IMR-90 (cell line): ENCODE results near the gene ACVR2B. TPM values are rescaled to one million over a fixed set of nuclear protein-coding genes. Genes with fewer than 3 reads are reported as not detected.
A peak's percentile ranks its signal among the peaks of the same experiment; 100 is the strongest.

ENCODE experiments used
- ATAC-seq: fragments of 200-7000 bp; cut with Tn5 transposase; 2 replicates; pipeline ENCODE4 v1.9.1; 2020; ENCODE audit warnings: low read depth, mild to moderate bottlenecking, moderate library complexity
- BruUV-seq: library from RNA; stranded (reverse); fragments of 400-500 nt; replicated peaks from 2 replicates; lab custom pipeline; 2021; lab: Mats Ljungman, UMichigan
- CTCF ChIA-PET: fragments of 300-600 bp; formaldehyde crosslinking; extraction: SDS; loops from one replicate; lab custom pipeline; 2021; ENCODE audit warnings: antibody characterized with exemption; lab: Yijun Ruan, JAX
- POLR2A ChIA-PET: fragments of 300-600 bp; sonication (Branson Sonifier 250); formaldehyde crosslinking; loops from one replicate; lab custom pipeline; 2022; ENCODE audit warnings: antibody characterized with exemption; ENCODE audit not compliant: unreplicated experiment; lab: Charles Lee
- DNase-seq: peaks from one replicate; pipeline ENCODE4 v3.0.0; 2013
- H2AFZ ChIP-seq: replicated peaks from 2 replicates; pipeline ENCODE3; 2013; ENCODE audit warnings: low read length, mild to moderate bottlenecking; ENCODE audit not compliant: poor library complexity
- H2AK5ac ChIP-seq: 2 replicates; pipeline ENCODE4 v1.6.1; 2013; ENCODE audit warnings: low read depth, low read length, inconsistent platforms
- H2AK9ac ChIP-seq: replicated peaks from 2 replicates; pipeline ENCODE3; 2013; ENCODE audit warnings: mild to moderate bottlenecking, low read depth, low read length, moderate library complexity; ENCODE audit not compliant: poor library complexity
- H2BK120ac ChIP-seq: 2 replicates; pipeline ENCODE4 v1.6.1; 2013; ENCODE audit warnings: low read depth, low read length, inconsistent platforms
- H2BK15ac ChIP-seq: 3 replicates; pipeline ENCODE4 v1.6.1; 2013; ENCODE audit warnings: low read depth, low read length, inconsistent platforms
- H2BK20ac ChIP-seq: 2 replicates; pipeline ENCODE4 v1.6.1; 2013; ENCODE audit warnings: low read depth, mild to moderate bottlenecking, inconsistent platforms, low read length, moderate library complexity
- H2BK5ac ChIP-seq: 2 replicates; pipeline ENCODE4 v1.6.1; 2013; ENCODE audit warnings: mild to moderate bottlenecking, low read depth, low read length, inconsistent platforms; ENCODE audit not compliant: poor library complexity, severe bottlenecking
- H3K14ac ChIP-seq: replicated peaks from 2 replicates; pipeline ENCODE4 v1.6.1; 2013; ENCODE audit warnings: low read depth, low read length, inconsistent platforms
- H3K18ac ChIP-seq: 2 replicates; pipeline ENCODE4 v1.6.1; 2013; ENCODE audit warnings: low read depth, low read length, control low read depth
- H3K23ac ChIP-seq: 2 replicates; pipeline ENCODE4 v1.6.1; 2013; ENCODE audit warnings: low read depth, low read length, inconsistent platforms
- H3K27ac ChIP-seq: 2 replicates; pipeline ENCODE4 v1.5.1; 2013; ENCODE audit warnings: mild to moderate bottlenecking, control low read depth, low read length; ENCODE audit not compliant: insufficient read depth
- H3K27me3 ChIP-seq: 2 replicates; pipeline ENCODE4 v1.6.1; 2013; ENCODE audit warnings: low read length; ENCODE audit not compliant: control insufficient read depth, insufficient read depth
- H3K36me3 ChIP-seq: 2 replicates; pipeline ENCODE4 v1.6.1; 2013; ENCODE audit warnings: low read length, mixed read lengths; ENCODE audit not compliant: control insufficient read depth, insufficient read depth
- H3K4ac ChIP-seq: 2 replicates; pipeline ENCODE4 v1.6.1; 2013; ENCODE audit warnings: low read depth, low read length, inconsistent platforms
- H3K4me1 ChIP-seq: 2 replicates; pipeline ENCODE4 v1.6.1; 2013; ENCODE audit warnings: low read length, mixed read lengths; ENCODE audit not compliant: control insufficient read depth, insufficient read depth
- H3K4me2 ChIP-seq: 2 replicates; pipeline ENCODE4 v1.6.1; 2013; ENCODE audit warnings: low read depth, mild to moderate bottlenecking, control low read depth, low read length, moderate library complexity
- H3K4me3 ChIP-seq: 2 replicates; pipeline ENCODE4 v1.5.1; 2013; ENCODE audit warnings: low read depth, mild to moderate bottlenecking, control low read depth, low read length, moderate library complexity; ENCODE audit not compliant: insufficient read depth
- H3K56ac ChIP-seq: 2 replicates; pipeline ENCODE4 v1.6.1; 2013; ENCODE audit warnings: low read length, inconsistent platforms; ENCODE audit not compliant: insufficient read depth; ENCODE audit errors: extremely low read depth
- H3K79me1 ChIP-seq, 2 experiments: 2 replicates each; pipeline ENCODE4 v1.6.1; 2013; ENCODE audit warnings: low read length in 2 of 2, inconsistent platforms in 1 of 2, low read depth in 1 of 2
- H3K9ac ChIP-seq: 2 replicates; pipeline ENCODE4 v1.6.1; 2013; ENCODE audit warnings: low read depth, low read length, control low read depth
- H3K9me1 ChIP-seq: 2 replicates; pipeline ENCODE4 v1.6.1; 2013; ENCODE audit warnings: low read length, inconsistent platforms; ENCODE audit not compliant: insufficient read depth
- H3K9me3 ChIP-seq: 2 replicates; pipeline ENCODE4 v1.6.1; 2013; ENCODE audit warnings: low read length; ENCODE audit not compliant: control insufficient read depth, insufficient read depth
- H4K20me1 ChIP-seq: 2 replicates; pipeline ENCODE4 v1.6.1; 2013; ENCODE audit warnings: low read length, inconsistent platforms; ENCODE audit not compliant: insufficient read depth
- H4K5ac ChIP-seq: 2 replicates; pipeline ENCODE4 v1.6.1; 2013; ENCODE audit warnings: mild to moderate bottlenecking, low read depth, low read length, control low read depth
- H4K8ac ChIP-seq, 2 experiments: 2 replicates each; pipeline ENCODE4 v1.6.1; 2013; ENCODE audit warnings: low read depth in 2 of 2, low read length in 2 of 2, control low read depth in 1 of 2, inconsistent platforms in 1 of 2
- H4K91ac ChIP-seq: 2 replicates; pipeline ENCODE4 v1.6.1; 2013; ENCODE audit warnings: low read depth, low read length, inconsistent platforms; ENCODE audit not compliant: insufficient read depth
- BHLHE40 ChIP-seq: fragments of 150-350 bp; IDR thresholded peaks from 2 replicates; pipeline ENCODE4 v1.6.1; 2016; ENCODE audit warnings: mild to moderate bottlenecking, low read depth, low read length
- CEBPB ChIP-seq: IDR thresholded peaks from 2 replicates; pipeline ENCODE4 v1.6.1; 2012; ENCODE audit warnings: low read depth, low read length, improper control_type of control experiment
- CTCF ChIP-seq: conservative IDR thresholded peaks from 2 replicates; pipeline ENCODE4 v1.5.1; 2012; ENCODE audit warnings: mild to moderate bottlenecking, low read depth, low read length, improper control_type of control experiment
- ELK1 ChIP-seq: fragments of 150-350 bp; IDR thresholded peaks from 2 replicates; pipeline ENCODE4 v1.6.1; 2016; ENCODE audit warnings: low read depth, mild to moderate bottlenecking, low read length, moderate library complexity, borderline replicate concordance
- FOS ChIP-seq: fragments of 150-350 bp; IDR thresholded peaks from 2 replicates; pipeline ENCODE4 v1.6.1; 2016; ENCODE audit warnings: low read depth, low read length
- MAFK ChIP-seq: IDR thresholded peaks from 2 replicates; pipeline ENCODE4 v1.6.1; 2012; ENCODE audit warnings: low read depth, low read length, improper control_type of control experiment
- MAZ ChIP-seq: IDR thresholded peaks from 2 replicates; pipeline ENCODE4 v1.6.1; 2012; ENCODE audit warnings: low read depth, mild to moderate bottlenecking, low read length, improper control_type of control experiment, moderate library complexity, borderline replicate concordance
- MXI1 ChIP-seq: IDR thresholded peaks from 2 replicates; pipeline ENCODE4 v1.6.1; 2012; ENCODE audit warnings: low read depth, mild to moderate bottlenecking, low read length, moderate library complexity, borderline replicate concordance
- POLR2A ChIP-seq: IDR thresholded peaks from 2 replicates; pipeline ENCODE4 v1.6.1; 2012; ENCODE audit warnings: mild to moderate bottlenecking, low read depth, low read length
- RAD21 ChIP-seq: IDR thresholded peaks from 2 replicates; pipeline ENCODE4 v1.6.1; 2012; ENCODE audit warnings: low read length, improper control_type of control experiment
- RCOR1 ChIP-seq: IDR thresholded peaks from 2 replicates; pipeline ENCODE4 v1.6.1; 2012; ENCODE audit warnings: mild to moderate bottlenecking, low read length, improper control_type of control experiment; ENCODE audit not compliant: insufficient replicate concordance
- RFX5 ChIP-seq: IDR thresholded peaks from 2 replicates; pipeline ENCODE4 v1.8.0; 2012; ENCODE audit warnings: low read depth, mild to moderate bottlenecking, low read length, moderate library complexity
- SMC3 ChIP-seq: fragments of 150-350 bp; IDR thresholded peaks from 2 replicates; pipeline ENCODE4 v1.6.1; 2016; ENCODE audit warnings: low read depth, mild to moderate bottlenecking, antibody characterized with exemption, low read length, moderate library complexity
- USF2 ChIP-seq: fragments of 150-350 bp; IDR thresholded peaks from 2 replicates; pipeline ENCODE4 v1.6.1; 2017; ENCODE audit warnings: mild to moderate bottlenecking, antibody characterized with exemption, low read length, low read depth
- WGBS, 2 experiments: methylation state at CpG; one replicate each; pipeline versions ENCODE4 v1.1.5 to v1.1.7; 2013; ENCODE audit warnings: missing lambda C conversion rate in 2 of 2; ENCODE audit not compliant: insufficient read length in 1 of 2; ENCODE audit errors: extremely low coverage in 2 of 2; 5-methylcytosine and 5-hydroxymethylcytosine counted together
- dilution Hi-C: fragments of 300-500 bp; cut with HindIII; formaldehyde crosslinking; loops from one replicate; pipeline ENCODE4 v1.14.3; 2018; ENCODE audit warnings: low sequenced_read_pairs; ENCODE audit not compliant: unreplicated experiment
- in situ Hi-C: fragments of 300-500 bp; cut with MboI; formaldehyde crosslinking; loops from 3 replicates; pipeline ENCODE4 v1.14.3; 2019; ENCODE audit warnings: low sequenced_read_pairs, inconsistent platforms, mixed read lengths
- intact Hi-C: fragments of 100-400 bp; cut with micrococcal nuclease; formaldehyde crosslinking; loops from 2 replicates; pipeline ENCODE4 v1.10.0; 2022
- polyA plus RNA-seq, 3 experiments: library from polyadenylated mRNA; depleted of rRNA; stranded (reverse); fragments of >200 nt; gene quantifications; 2 replicates each; pipeline ENCODE4 v1.2.3, GENCODE V29; 2012; ENCODE audit warnings: low replicate concordance in 1 of 3
- total RNA-seq: library from RNA; depleted of rRNA; stranded (reverse); fragments of >200 nt; gene quantifications from 2 replicates; pipeline ENCODE4 v1.2.3, GENCODE V29; 2012

ACVR2B gene
- total and polyA plus RNA-seq, 2 of the 4 experiments (the other 2 are of a cell fraction) = 0.60 to 1.3 TPM

GRCh38 chr3:38479431-38480092 is 25.9 kb downstream of the ACVR2B start:
- dilution Hi-C loops = loop anchor here (25.0 kb wide), 1 partner anchor 117 kb away; no protein-coding TSS in a partner anchor
- 77% methylated on average over 4 of the region's 10 CpGs; no CpG with 5 or more reads in 1 of the 2 experiments for WGBS, 2 experiments
- H3K18ac ChIP-seq = no peak overlapping the region
- TF ChIP-seq FOS (no peak), SMC3 (peak; percentile 79), USF2 (no peak), MAFK (peak; percentile 63), RFX5 (no peak), MAZ (no peak), RAD21 (peak; percentile 95), CEBPB (no peak), CTCF (peak; percentile 92), MXI1 (no peak), RCOR1 (no peak), POLR2A (peak; percentile 43; the same call in 1 of the 2 replicates), BHLHE40 (no peak), ELK1 (no peak)

More at GRCh38 chr3:38479431-38480092, 25.9 kb downstream of the ACVR2B start:
- Histone ChIP-seq H3K4me3 (no peak overlapping the region), H3K4ac (no peak overlapping the region), H2AK9ac (no peak overlapping the region), H4K91ac (no peak overlapping the region), H2BK120ac (no peak overlapping the region), H3K4me1 (no peaks in the 10 kb centered on the region), H3K4me2 (no peak overlapping the region), H3K27ac (no peak overlapping the region), H3K36me3 (peaks cover 22% of the 10 kb centered on the region), H2AK5ac (0 out of 2 replicates have a peak overlapping the region, but pooled peaks have one; percentile 25), H3K9me1 (no peaks in the 10 kb centered on the region; the same call in 1 of the 2 replicates), H3K23ac (no peak overlapping the region), H4K5ac (no peak overlapping the region), H2BK15ac (no peak overlapping the region), H3K14ac (no peak overlapping the region), H4K20me1 (peaks cover 5% of the 10 kb centered on the region), H3K27me3 (no peaks in the 10 kb centered on the region), H3K56ac (no peak overlapping the region), H3K9ac (no peak overlapping the region), H2BK20ac (no peak overlapping the region), H2BK5ac (no peak overlapping the region), H4K8ac (no peak overlapping the region), H2AFZ (peak overlapping the region; percentile 85), H3K9me3 (no peaks in the 10 kb centered on the region), H3K79me1 (no peaks in the 10 kb centered on the region; a peak in 1 of 4 replicates)
- intact Hi-C loops (loop anchor here (1.0 kb wide), 4 partner anchors 133 to 475 kb away; partner anchors contain the start of gene XYLB), in situ Hi-C loops (loop anchor here (5.0 to 10.0 kb wide), 2 partner anchors 132 to 345 kb away; partner anchors contain the start of genes ACAA1, MYD88 and XYLB)
- CTCF ChIA-PET = interaction anchor here (0.5 to 2.6 kb wide), 8 partner anchors 11 to 139 kb away, joined by 3 to 20 read pairs (median 4); partner anchors contain the start of genes EXOG and XYLB
- ATAC-seq = peak; percentile 99
- POLR2A ChIA-PET = no interaction called here
- no TSS peak for BruUV-seq
- DNase-seq = peak; percentile 62
